NCI-H524 treated with DMSO at 0.1 percent for 48 hours (cell line): ENCODE measurements around the gene DZANK1.
"Not testable (repeated sequence)": the region's sequence is repeated elsewhere in the genome, so short reads cannot be mapped to it uniquely, and the experiment has no call there.

Experiments used
- DNase-seq: peaks from one replicate; lab custom pipeline; 2025; lab: John Stamatoyannopoulos, UW

The DZANK1 gene

GRCh38 chr20:18375551-18375950 is 91.3 kb downstream of the DZANK1 start:
- not testable (repeated sequence) for DNase-seq

GRCh38 chr20:18372296-18372695 is 94.5 kb downstream of the DZANK1 start:
- DNase-seq = no peak

GRCh38 chr20:18364768-18365167 is 102.1 kb downstream of the DZANK1 start:
- no peak for DNase-seq

- no peak for DNase-seq
These were observed 103.1 kb downstream of the DZANK1 start for GRCh38 chr20:18363708-18364107.

GRCh38 chr20:18362916-18363315 is 103.9 kb downstream of the DZANK1 start:
- no peak for DNase-seq

GRCh38 chr20:18361678-18362077 is 105.2 kb downstream of the DZANK1 start:
- DNase-seq = no peak

- no peak for DNase-seq
These were observed 106.2 kb downstream of the DZANK1 start for GRCh38 chr20:18360635-18361034.

GRCh38 chr20:18359854-18360253 is 107.0 kb downstream of the DZANK1 start:
- no peak for DNase-seq

GRCh38 chr20:18349749-18350148 is 117.1 kb downstream of the DZANK1 start:
- not testable (repeated sequence) for DNase-seq
